Measurements from ENCODE around the gene C12orf50.

Gene C12orf50

DNA sequence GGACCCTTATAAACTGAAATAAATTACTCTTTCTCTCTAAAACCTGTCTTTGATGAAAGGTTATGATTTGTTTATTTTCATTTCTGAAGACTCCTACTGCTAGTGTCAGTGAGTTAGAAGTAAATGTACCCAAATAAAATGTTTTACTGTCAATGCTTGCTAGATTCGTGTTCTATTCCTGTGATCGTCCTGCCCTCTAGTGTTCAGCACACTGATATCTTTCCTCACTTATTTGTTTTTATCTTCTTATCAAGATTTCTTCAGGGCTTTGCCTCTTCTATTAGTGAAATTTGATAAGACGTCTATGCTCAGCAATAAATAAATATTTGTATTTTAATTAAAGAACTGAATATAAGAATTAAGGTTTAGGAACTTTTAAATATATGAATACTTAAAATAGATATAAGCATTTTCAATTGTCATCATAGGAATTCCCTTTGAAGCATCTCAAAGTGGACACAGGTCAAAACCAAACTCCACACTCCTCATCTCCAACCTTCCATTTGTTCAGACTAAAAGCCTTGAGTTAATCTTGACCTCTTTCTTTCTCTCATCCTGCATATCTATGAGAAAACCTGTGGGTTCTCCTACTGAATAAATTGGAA lies 75.8 kb downstream of the C12orf50 start:
- no peaks in the 10 kb centered on the region for H3K36me3 ChIP-seq (ENCODE audit: control insufficient read depth in 2 of 2, insufficient read depth in 2 of 2, low read length in 2 of 2)
- no peak overlapping the region for H3K9ac ChIP-seq (ENCODE audit: low read depth in 1 of 2, low read length in 2 of 2)
- no peaks in the 10 kb centered on the region for H3K9me3 ChIP-seq (ENCODE audit: control insufficient read depth in 2 of 2, low read length in 2 of 2)
- H3K4me1 ChIP-seq (ENCODE audit: control insufficient read depth in 2 of 2, insufficient read depth in 2 of 2, low read length in 2 of 2) = no peaks in the 10 kb centered on the region
- H3K4me3 ChIP-seq (ENCODE audit: low read length in 2 of 2) = no peak overlapping the region
- no peak overlapping the region for H3K27ac ChIP-seq (ENCODE audit: low read depth in 2 of 2, low read length in 2 of 2)
- no peaks in the 10 kb centered on the region for H3K27me3 ChIP-seq (ENCODE audit: control insufficient read depth in 2 of 2, insufficient read depth in 2 of 2, low read length in 2 of 2)

DNA sequence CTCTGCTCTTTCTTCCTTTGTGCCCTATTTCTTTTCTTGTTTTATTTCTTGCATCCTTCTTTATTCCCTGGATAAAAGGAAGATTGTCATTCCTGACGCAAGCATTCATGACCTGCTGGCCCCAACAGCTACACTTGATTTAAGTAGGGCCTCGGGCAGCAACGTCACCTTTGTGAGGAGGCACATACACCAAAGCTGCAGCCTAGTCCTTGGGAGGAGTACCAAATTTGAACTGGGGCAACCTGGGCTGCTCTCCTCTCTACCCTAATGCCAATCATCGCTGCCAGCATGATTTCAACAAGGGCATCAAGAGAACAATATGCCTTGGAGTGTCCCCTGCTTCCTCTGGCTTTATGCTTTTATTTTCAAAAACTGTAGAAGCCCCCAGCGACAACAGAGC lies 76.4 kb downstream of the C12orf50 start:
- Histone ChIP-seq H3K9me3 (ENCODE audit: control insufficient read depth in 2 of 2, low read length in 2 of 2) (no peaks in the 10 kb centered on the region), H3K4me3 (ENCODE audit: low read length in 2 of 2) (no peak overlapping the region), H3K9ac (ENCODE audit: low read depth in 1 of 2, low read length in 2 of 2) (no peak overlapping the region), H3K27ac (ENCODE audit: low read depth in 2 of 2, low read length in 2 of 2) (no peak overlapping the region), H3K27me3 (ENCODE audit: control insufficient read depth in 2 of 2, insufficient read depth in 2 of 2, low read length in 2 of 2) (no peaks in the 10 kb centered on the region), H3K36me3 (ENCODE audit: control insufficient read depth in 2 of 2, insufficient read depth in 2 of 2, low read length in 2 of 2) (no peaks in the 10 kb centered on the region), H3K4me1 (ENCODE audit: control insufficient read depth in 2 of 2, insufficient read depth in 2 of 2, low read length in 2 of 2) (no peaks in the 10 kb centered on the region)

DNA sequence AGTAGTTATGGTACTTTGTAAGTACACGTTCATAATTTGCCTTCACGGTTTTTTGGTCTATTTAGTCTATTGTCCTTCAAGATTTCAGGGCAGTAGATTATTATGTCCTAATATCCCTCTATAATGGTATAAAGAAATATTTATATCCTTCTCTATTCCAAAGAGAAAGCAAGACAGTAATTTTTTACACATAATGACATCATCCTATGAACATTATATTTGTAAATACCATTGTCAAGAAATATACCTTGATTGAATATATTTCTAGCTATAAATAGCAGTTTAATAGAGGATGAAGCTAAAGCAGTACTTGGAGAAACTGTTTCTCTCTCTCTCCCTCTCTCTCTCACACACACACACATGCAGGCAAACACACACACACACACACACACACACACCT lies 77.0 kb downstream of the C12orf50 start:
- no peaks in the 10 kb centered on the region for H3K36me3 ChIP-seq (ENCODE audit: control insufficient read depth in 2 of 2, insufficient read depth in 2 of 2, low read length in 2 of 2)
- no peak overlapping the region for H3K9ac ChIP-seq (ENCODE audit: low read depth in 1 of 2, low read length in 2 of 2)
- H3K4me1 ChIP-seq (ENCODE audit: control insufficient read depth in 2 of 2, insufficient read depth in 2 of 2, low read length in 2 of 2) = no peaks in the 10 kb centered on the region
- no peak overlapping the region for H3K4me3 ChIP-seq (ENCODE audit: low read length in 2 of 2)
- H3K9me3 ChIP-seq (ENCODE audit: control insufficient read depth in 2 of 2, low read length in 2 of 2) = no peaks in the 10 kb centered on the region
- no peak overlapping the region for H3K27ac ChIP-seq (ENCODE audit: low read depth in 2 of 2, low read length in 2 of 2)
- H3K27me3 ChIP-seq (ENCODE audit: control insufficient read depth in 2 of 2, insufficient read depth in 2 of 2, low read length in 2 of 2) = no peaks in the 10 kb centered on the region

DNA sequence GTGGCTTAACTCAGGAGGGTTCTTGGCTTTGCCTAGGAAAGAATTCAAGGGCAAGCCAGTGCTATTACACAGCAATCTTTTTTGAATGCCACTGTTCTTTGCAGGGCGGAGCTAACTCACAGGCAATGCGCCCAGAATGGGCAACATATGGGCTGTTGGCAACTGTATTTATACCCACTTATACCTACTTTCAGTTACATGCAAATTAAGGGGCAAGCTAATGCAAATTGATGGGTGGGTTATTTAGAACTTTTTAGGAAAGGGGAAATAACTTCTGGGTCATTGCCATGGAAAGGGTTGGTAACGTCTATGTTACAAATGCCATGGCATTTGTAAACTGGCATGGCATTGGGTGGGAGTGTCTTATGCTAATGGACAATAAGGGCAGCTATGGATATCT lies 85.4 kb downstream of the C12orf50 start:
- H3K4me1 ChIP-seq (ENCODE audit: control insufficient read depth in 2 of 2, insufficient read depth in 2 of 2, low read length in 2 of 2) = no peaks in the 10 kb centered on the region
- no peak overlapping the region for H3K4me3 ChIP-seq (ENCODE audit: low read length in 2 of 2)
- no peaks in the 10 kb centered on the region for H3K9me3 ChIP-seq (ENCODE audit: control insufficient read depth in 2 of 2, low read length in 2 of 2)
- H3K36me3 ChIP-seq (ENCODE audit: control insufficient read depth in 2 of 2, insufficient read depth in 2 of 2, low read length in 2 of 2) = no peaks in the 10 kb centered on the region
- no peak overlapping the region for H3K27ac ChIP-seq (ENCODE audit: low read depth in 2 of 2, low read length in 2 of 2)
- H3K27me3 ChIP-seq (ENCODE audit: control insufficient read depth in 2 of 2, insufficient read depth in 2 of 2, low read length in 2 of 2) = no peaks in the 10 kb centered on the region
- no peak overlapping the region for H3K9ac ChIP-seq (ENCODE audit: low read depth in 1 of 2, low read length in 2 of 2)

DNA sequence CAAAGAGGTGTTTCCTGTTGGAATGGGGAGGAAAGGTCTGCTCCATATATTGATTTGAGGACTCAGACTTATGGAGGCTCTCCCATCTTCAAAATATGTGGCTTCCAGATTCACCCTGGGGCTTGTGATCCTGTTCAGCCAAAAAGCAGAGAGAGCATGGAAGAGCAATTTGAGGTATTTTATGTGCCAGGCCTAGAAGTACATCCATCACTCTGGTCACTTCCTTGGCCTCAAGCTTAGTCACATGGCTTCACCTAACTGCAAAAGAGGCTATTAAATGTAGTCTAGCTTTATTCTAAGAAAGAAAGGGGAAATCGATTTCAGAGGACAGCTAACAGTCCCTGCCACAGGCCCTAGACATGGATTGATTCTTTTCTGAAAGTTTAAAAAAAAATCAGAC lies 86.2 kb downstream of the C12orf50 start:
- H3K9me3 ChIP-seq (ENCODE audit: control insufficient read depth in 2 of 2, low read length in 2 of 2) = no peaks in the 10 kb centered on the region
- H3K4me1 ChIP-seq (ENCODE audit: control insufficient read depth in 2 of 2, insufficient read depth in 2 of 2, low read length in 2 of 2) = no peaks in the 10 kb centered on the region
- no peaks in the 10 kb centered on the region for H3K36me3 ChIP-seq (ENCODE audit: control insufficient read depth in 2 of 2, insufficient read depth in 2 of 2, low read length in 2 of 2)
- no peak overlapping the region for H3K27ac ChIP-seq (ENCODE audit: low read depth in 2 of 2, low read length in 2 of 2)
- H3K9ac ChIP-seq (ENCODE audit: low read depth in 1 of 2, low read length in 2 of 2) = no peak overlapping the region
- no peaks in the 10 kb centered on the region for H3K27me3 ChIP-seq (ENCODE audit: control insufficient read depth in 2 of 2, insufficient read depth in 2 of 2, low read length in 2 of 2)
- H3K4me3 ChIP-seq (ENCODE audit: low read length in 2 of 2) = no peak overlapping the region

DNA sequence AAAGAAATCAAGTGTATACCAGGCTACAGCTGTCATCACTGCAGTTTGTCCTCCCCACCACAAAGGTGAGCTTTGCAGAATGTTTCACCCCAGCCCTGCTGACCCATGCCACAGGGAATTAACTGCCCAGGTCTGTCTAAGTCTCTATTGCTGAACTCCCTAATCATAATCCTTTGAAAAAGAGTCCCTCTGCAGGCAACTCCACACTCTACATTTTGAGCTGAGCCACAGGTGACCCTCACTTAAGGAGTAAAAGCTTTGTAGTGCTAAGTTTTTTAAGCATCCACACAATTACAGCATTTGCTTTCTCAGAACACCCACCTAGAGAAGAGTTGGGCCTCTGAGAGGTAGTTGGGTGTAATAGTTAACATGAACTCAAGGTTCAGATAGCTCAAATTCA lies 90.0 kb downstream of the C12orf50 start:
- H3K9ac ChIP-seq (ENCODE audit: low read depth in 1 of 2, low read length in 2 of 2) = no peak overlapping the region
- no peaks in the 10 kb centered on the region for H3K36me3 ChIP-seq (ENCODE audit: control insufficient read depth in 2 of 2, insufficient read depth in 2 of 2, low read length in 2 of 2)

DNA sequence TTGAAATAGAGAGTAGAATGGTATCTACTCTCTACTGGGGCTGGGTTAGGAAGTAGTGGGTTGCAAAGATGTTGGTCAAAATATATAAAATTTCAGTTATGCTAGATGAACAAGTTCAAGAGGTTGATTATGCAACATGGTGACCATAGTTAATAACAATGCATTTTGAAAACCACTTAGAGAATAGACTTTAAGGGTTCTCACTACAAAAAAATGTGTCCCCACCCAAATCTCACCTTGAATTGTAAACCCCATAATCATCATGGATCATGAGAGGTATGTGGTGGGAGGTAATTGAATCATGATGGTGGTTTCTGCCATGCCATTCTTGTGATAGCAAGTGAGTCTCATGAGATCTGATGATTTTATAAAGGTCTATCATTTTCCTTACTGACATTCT lies 94.0 kb downstream of the C12orf50 start:
- Histone ChIP-seq H3K36me3 (ENCODE audit: control insufficient read depth in 2 of 2, insufficient read depth in 2 of 2, low read length in 2 of 2) (no peaks in the 10 kb centered on the region), H3K9me3 (ENCODE audit: control insufficient read depth in 2 of 2, low read length in 2 of 2) (no peaks in the 10 kb centered on the region), H3K9ac (ENCODE audit: low read depth in 1 of 2, low read length in 2 of 2) (no peak overlapping the region), H3K27ac (ENCODE audit: low read depth in 2 of 2, low read length in 2 of 2) (no peak overlapping the region), H3K27me3 (ENCODE audit: control insufficient read depth in 2 of 2, insufficient read depth in 2 of 2, low read length in 2 of 2) (no peaks in the 10 kb centered on the region), H3K4me1 (ENCODE audit: control insufficient read depth in 2 of 2, insufficient read depth in 2 of 2, low read length in 2 of 2) (no peaks in the 10 kb centered on the region), H3K4me3 (ENCODE audit: low read length in 2 of 2) (no peak overlapping the region)

More for the DNA sequence above, 90.0 kb downstream of the C12orf50 start:
- Histone ChIP-seq H3K27me3 (ENCODE audit: control insufficient read depth in 2 of 2, insufficient read depth in 2 of 2, low read length in 2 of 2) (no peaks in the 10 kb centered on the region), H3K9me3 (ENCODE audit: control insufficient read depth in 2 of 2, low read length in 2 of 2) (no peaks in the 10 kb centered on the region), H3K4me1 (ENCODE audit: control insufficient read depth in 2 of 2, insufficient read depth in 2 of 2, low read length in 2 of 2) (no peaks in the 10 kb centered on the region), H3K27ac (ENCODE audit: low read depth in 2 of 2, low read length in 2 of 2) (no peak overlapping the region), H3K4me3 (ENCODE audit: low read length in 2 of 2) (no peak overlapping the region)

DNA sequence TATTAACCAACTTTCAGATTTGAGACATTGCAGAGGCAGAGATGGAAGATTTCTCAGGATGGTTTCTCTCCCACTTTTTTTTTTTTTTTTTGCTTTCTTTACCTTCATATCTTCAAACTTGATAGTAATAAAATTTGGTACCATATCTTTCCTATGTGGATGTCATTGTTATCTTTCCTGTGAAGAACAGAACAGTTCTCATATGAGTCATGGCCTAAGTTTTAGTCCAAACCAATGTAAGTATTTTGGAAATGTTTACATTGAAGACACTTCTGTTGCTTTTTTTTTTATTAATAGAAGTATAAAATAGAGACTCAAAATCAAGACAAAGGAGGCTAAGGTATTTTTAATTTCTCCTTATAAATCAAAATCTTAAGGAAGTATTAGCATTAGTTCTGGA lies 95.2 kb downstream of the C12orf50 start:
- H3K4me1 ChIP-seq (ENCODE audit: control insufficient read depth in 2 of 2, insufficient read depth in 2 of 2, low read length in 2 of 2) = no peaks in the 10 kb centered on the region
- H3K9me3 ChIP-seq (ENCODE audit: control insufficient read depth in 2 of 2, low read length in 2 of 2) = no peaks in the 10 kb centered on the region
- no peaks in the 10 kb centered on the region for H3K36me3 ChIP-seq (ENCODE audit: control insufficient read depth in 2 of 2, insufficient read depth in 2 of 2, low read length in 2 of 2)
- H3K9ac ChIP-seq (ENCODE audit: low read depth in 1 of 2, low read length in 2 of 2) = no peak overlapping the region
- no peak overlapping the region for H3K4me3 ChIP-seq (ENCODE audit: low read length in 2 of 2)
- H3K27ac ChIP-seq (ENCODE audit: low read depth in 2 of 2, low read length in 2 of 2) = no peak overlapping the region
- H3K27me3 ChIP-seq (ENCODE audit: control insufficient read depth in 2 of 2, insufficient read depth in 2 of 2, low read length in 2 of 2) = no peaks in the 10 kb centered on the region

DNA sequence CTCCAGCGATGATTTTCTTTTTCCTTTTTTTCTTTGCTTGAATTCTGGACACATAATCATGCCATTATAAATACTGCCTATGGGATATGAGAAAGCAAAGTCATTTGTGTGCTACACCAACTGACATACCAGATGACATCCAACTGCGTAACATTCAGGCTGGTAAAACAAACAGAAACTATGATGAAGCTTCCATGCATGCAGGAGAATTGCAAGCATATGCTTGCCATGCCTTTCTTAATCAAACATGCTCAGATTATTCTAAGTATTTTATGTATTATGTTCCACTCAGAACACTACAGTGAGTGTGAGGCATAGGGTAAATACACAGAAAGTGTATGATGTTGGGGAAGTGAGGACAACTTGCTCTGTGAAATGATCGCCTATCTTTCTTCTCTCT lies 97.4 kb downstream of the C12orf50 start:
- H3K9ac ChIP-seq (ENCODE audit: low read depth in 1 of 2, low read length in 2 of 2) = no peak overlapping the region
- no peak overlapping the region for H3K27ac ChIP-seq (ENCODE audit: low read depth in 2 of 2, low read length in 2 of 2)
- H3K4me1 ChIP-seq (ENCODE audit: control insufficient read depth in 2 of 2, insufficient read depth in 2 of 2, low read length in 2 of 2) = no peaks in the 10 kb centered on the region
- no peaks in the 10 kb centered on the region for H3K27me3 ChIP-seq (ENCODE audit: control insufficient read depth in 2 of 2, insufficient read depth in 2 of 2, low read length in 2 of 2)
- H3K9me3 ChIP-seq (ENCODE audit: control insufficient read depth in 2 of 2, low read length in 2 of 2) = no peaks in the 10 kb centered on the region
- H3K4me3 ChIP-seq (ENCODE audit: low read length in 2 of 2) = no peak overlapping the region
- no peaks in the 10 kb centered on the region for H3K36me3 ChIP-seq (ENCODE audit: control insufficient read depth in 2 of 2, insufficient read depth in 2 of 2, low read length in 2 of 2)

DNA sequence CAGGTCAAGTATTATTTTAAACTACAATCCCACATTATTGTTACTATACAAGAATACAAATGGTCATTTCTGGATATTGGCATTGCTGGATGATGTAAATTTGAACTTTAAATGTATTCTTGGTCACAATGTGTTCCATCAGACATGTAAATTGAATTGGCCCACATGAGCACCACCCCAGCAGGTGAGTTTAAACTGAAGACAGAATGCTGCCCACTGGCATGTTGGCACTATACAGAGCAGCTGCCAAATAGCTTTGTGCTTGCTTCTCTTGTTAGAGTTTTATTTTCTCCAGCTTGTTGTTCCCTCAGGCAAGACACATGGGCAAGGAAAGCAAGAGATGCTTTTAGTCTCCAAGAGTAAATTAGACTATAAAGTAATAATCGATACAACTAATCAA lies 98.6 kb downstream of the C12orf50 start:
- no peak overlapping the region for H3K27ac ChIP-seq (ENCODE audit: low read depth in 2 of 2, low read length in 2 of 2)
- H3K9me3 ChIP-seq (ENCODE audit: control insufficient read depth in 2 of 2, low read length in 2 of 2) = no peaks in the 10 kb centered on the region

More for the DNA sequence above, 98.6 kb downstream of the C12orf50 start:
- H3K36me3 ChIP-seq (ENCODE audit: control insufficient read depth in 2 of 2, insufficient read depth in 2 of 2, low read length in 2 of 2) = no peaks in the 10 kb centered on the region
- H3K4me1 ChIP-seq (ENCODE audit: control insufficient read depth in 2 of 2, insufficient read depth in 2 of 2, low read length in 2 of 2) = no peaks in the 10 kb centered on the region
- no peak overlapping the region for H3K9ac ChIP-seq (ENCODE audit: low read depth in 1 of 2, low read length in 2 of 2)
- no peak overlapping the region for H3K4me3 ChIP-seq (ENCODE audit: low read length in 2 of 2)
- no peaks in the 10 kb centered on the region for H3K27me3 ChIP-seq (ENCODE audit: control insufficient read depth in 2 of 2, insufficient read depth in 2 of 2, low read length in 2 of 2)

Data from mucosa of rectum (tissue), 2 donors.